Epithelial cell of umbilical artery (primary cell): ENCODE results near the gene CMTR2. TPM values are rescaled to one million over a fixed set of nuclear protein-coding genes. Genes with fewer than 3 reads are reported as not detected.

Experiments used
- total RNA-seq: library from RNA; depleted of rRNA; stranded (reverse); fragments of >200 nt; gene quantifications from 2 replicates; pipeline ENCODE4 v1.2.3, GENCODE V29; 2014

CMTR2 gene
- 21.8 and 31.9 TPM in 2 replicates for total RNA-seq

DNA sequence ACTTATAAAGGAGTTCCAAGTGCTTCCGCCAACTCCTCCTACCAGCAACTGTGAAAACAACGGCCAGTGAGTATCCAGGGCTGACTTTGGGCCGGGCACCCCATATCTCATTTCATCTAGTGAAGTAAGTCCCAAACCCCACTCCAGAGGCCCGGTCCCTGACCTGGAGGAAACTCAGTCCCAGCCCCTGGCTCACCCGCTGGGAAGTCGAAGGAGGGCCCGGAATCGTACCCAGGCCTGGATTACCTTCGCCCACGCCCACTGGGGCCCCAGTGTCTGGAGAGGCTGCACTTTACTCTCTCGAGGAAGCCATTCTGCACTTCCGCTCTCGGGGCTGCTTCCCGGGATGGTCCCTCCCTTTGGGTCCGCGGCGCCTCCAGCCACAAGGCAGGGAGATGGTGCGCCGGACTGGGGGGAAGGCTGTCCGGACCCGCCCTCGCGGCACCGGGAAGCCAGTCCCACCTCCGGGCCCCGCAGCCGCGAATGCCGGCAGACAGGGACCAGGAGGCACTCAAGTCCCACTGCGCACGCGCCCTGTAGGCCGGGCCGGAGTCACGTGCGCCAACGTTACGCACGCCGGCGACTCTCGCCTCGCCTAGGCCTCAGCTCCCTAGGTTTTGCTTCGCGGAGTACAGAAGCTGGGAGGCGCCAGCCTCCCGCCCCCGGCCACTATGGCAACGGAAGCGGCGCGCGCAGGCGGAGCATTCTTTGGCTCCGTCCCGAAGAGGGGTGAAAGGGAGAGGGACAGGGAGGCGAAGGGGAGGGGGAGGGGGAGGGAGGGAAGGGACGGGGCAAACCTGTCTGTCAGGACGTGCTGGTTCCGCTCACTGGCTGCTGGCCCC, at the start of gene CMTR2:
TSS of gene CMTR2 (minus strand) at position 513 of the 842 bp plus-strand sequence. CDS start 3,482 bp downstream, outside the sequence.

Other genes with a start within 250 kb of the CMTR2 start
- not detected in 2 replicates for gene HYDIN, start 58.7 kb downstream of the CMTR2 start, total RNA-seq
- gene CALB2, start 69.3 kb upstream of the CMTR2 start, total RNA-seq: not detected in 2 replicates
- gene TLE7, start 152.7 kb upstream of the CMTR2 start, total RNA-seq: under 0.01 TPM in 1 of 2 replicates, not detected in the other
- gene ZNF23, start 172.8 kb upstream of the CMTR2 start, total RNA-seq: 3.5 and 5.2 TPM in 2 replicates
- 1.8 and 2.3 TPM in 2 replicates for gene ZNF19, start 199.9 kb upstream of the CMTR2 start, total RNA-seq
- not detected in 2 replicates for gene CHST4, start 237.0 kb upstream of the CMTR2 start, total RNA-seq